Testis (tissue), 3 donors: ENCODE results near the gene CORO2B. TPM values are rescaled to one million over a fixed set of nuclear protein-coding genes. Genes with fewer than 3 reads are reported as not detected.
A peak's percentile ranks its signal among the peaks of the same experiment; 100 is the strongest.

Experiments used
- DNase-seq: peaks from one replicate; pipeline ENCODE4 v3.0.0-alpha.2; 2019
- H3K27ac ChIP-seq, 2 donors: fragments of 200-600 bp; sonication (generic); one replicate each; pipeline ENCODE4 v1.5.1; 2019
- H3K27me3 ChIP-seq: fragments of 200-600 bp; sonication (generic); one replicate; pipeline ENCODE4 v1.5.1; 2019
- H3K36me3 ChIP-seq: fragments of 200-600 bp; sonication (generic); one replicate; pipeline ENCODE4 v1.5.1; 2017; ENCODE audit warnings: low read depth; ENCODE audit errors: missing control alignments
- H3K4me1 ChIP-seq: fragments of 200-600 bp; sonication (generic); one replicate; pipeline ENCODE4 v1.5.1; 2019
- H3K4me3 ChIP-seq, 2 donors: fragments of 200-600 bp; sonication (generic); one replicate each; pipeline ENCODE4 v1.5.1; 2017 to 2019
- H3K9me3 ChIP-seq: fragments of 200-600 bp; sonication (generic); one replicate; pipeline ENCODE4 v1.5.1; 2017
- CTCF ChIP-seq, 3 experiments: fragments of 450-650 bp in 2 of 3; fragments of 200-600 bp in 1 of 3; sonication (generic) in 1 of 3; IDR thresholded peaks; one replicate each; pipeline ENCODE4 v1.5.1; 2016 to 2019; ENCODE audit warnings: antibody characterized with exemption in 3 of 3, mild to moderate bottlenecking in 2 of 3, moderate library complexity in 1 of 3
- POLR2A ChIP-seq: fragments of 450-650 bp; IDR thresholded peaks from one replicate; pipeline ENCODE4 v1.6.1; 2017; ENCODE audit warnings: antibody characterized with exemption, mild to moderate bottlenecking, moderate library complexity
- WGBS, 2 donors: methylation state at CpG; one replicate each; pipeline ENCODE4 v1.1.5; 2018; 5-methylcytosine and 5-hydroxymethylcytosine counted together
- intact Hi-C: fragments of 100-400 bp; cut with DNase I; formaldehyde crosslinking; loops from one replicate; pipeline ENCODE4 v1.15.1; 2023; ENCODE audit warnings: low total_unique reads
- polyA plus RNA-seq: library from polyadenylated mRNA; stranded (reverse); fragments of 350-450 nt; fragmentation: Illumina TruSeq; extraction: RNeasy Lipid Tissue Mini Kit (QIAGEN cat#74804); gene quantifications from one replicate; pipeline ENCODE4 v1.2.3, GENCODE V29; 2014; ENCODE audit warnings: low read depth, low replicate concordance; ENCODE audit not compliant: insufficient read depth
- total RNA-seq, 2 donors: library from RNA; depleted of rRNA; stranded (reverse); fragments of >200 nt; gene quantifications; one replicate each; pipeline ENCODE4 v1.2.3, GENCODE V29; 2016

The CORO2B gene
- total and polyA plus RNA-seq, 3 donors from 2014 or later = 1.4 to 4.3 (median 2.2) TPM

DNA sequence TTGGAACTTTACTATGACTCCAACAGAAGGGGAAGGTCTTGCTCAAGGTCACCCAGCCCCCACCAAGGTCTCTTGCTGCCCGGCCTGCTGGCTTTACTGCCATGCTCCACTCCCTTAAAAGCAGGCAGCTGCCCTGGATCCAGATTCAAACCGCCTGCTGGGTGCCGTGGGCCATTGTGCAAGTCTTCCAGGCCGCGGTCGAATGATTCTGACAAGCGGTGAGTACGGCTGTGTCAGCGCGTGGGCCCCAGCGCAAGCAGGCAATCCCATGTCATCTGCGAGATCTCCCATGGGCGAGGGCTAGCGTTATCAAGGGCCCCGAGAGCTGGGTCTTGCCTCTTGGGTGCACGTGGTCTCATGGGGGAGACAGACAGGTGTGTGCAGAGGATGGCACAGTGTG, 37.6 kb downstream of the CORO2B start:
- 73 to 94% methylated on average over 5 to 16 of the region's 16 CpGs for WGBS, 2 donors
- no peak overlapping the region for H3K4me3 ChIP-seq
- H3K4me1 ChIP-seq = peaks cover 14% of the 10 kb centered on the region
- TF ChIP-seq POLR2A = no peak
- TF ChIP-seq CTCF (IDR thresholded peaks at IDR 0.05) = no peak
- intact Hi-C loops = no loop called here
- no peaks in the 10 kb centered on the region for H3K27me3 ChIP-seq
- H3K27ac ChIP-seq = no peak overlapping the region
- H3K9me3 ChIP-seq = no peaks in the 10 kb centered on the region
- H3K36me3 ChIP-seq = no peaks in the 10 kb centered on the region
- DNase-seq = no peak

DNA sequence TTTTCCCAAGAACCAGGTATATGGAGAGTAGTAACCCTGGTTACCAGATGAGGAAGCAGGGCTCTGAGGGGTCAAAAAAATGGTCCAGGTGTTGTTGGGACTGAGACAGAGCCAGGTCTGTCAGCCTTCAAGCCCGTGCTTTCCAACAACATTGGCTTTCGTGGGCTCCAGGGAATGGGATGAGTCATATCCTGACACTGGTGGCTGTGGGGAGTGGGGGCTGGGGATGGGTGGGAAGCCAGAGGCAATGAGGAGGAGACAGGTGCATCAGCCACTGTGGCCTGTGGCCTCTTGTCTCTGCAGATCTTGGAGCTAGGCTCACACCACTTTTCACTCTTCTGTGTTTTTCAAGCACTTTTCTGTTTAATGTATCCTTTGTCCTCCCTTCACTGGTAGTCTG, 38.2 kb downstream of the CORO2B start:
- Histone ChIP-seq H3K27ac (no peak overlapping the region), H3K27me3 (no peaks in the 10 kb centered on the region), H3K9me3 (no peaks in the 10 kb centered on the region), H3K4me3 (no peak overlapping the region), H3K4me1 (peaks cover 14% of the 10 kb centered on the region), H3K36me3 (no peaks in the 10 kb centered on the region)
- TF ChIP-seq CTCF (IDR thresholded peaks at IDR 0.05) = no peak
- TF ChIP-seq POLR2A = no peak
- intact Hi-C loops = no loop called here
- 72 to 78% methylated on average over 2 of the region's 2 CpGs for WGBS, 2 donors
- DNase-seq = no peak

GRCh38 chr15:68617777-68618176, 39.0 kb downstream of the CORO2B start:
- no peak overlapping the region for H3K27ac ChIP-seq
- 100% methylated on average over 1 of the region's 1 CpG for WGBS, 2 donors
- no peak for TF ChIP-seq POLR2A
- TF ChIP-seq CTCF (IDR thresholded peaks at IDR 0.05) = no peak

DNA sequence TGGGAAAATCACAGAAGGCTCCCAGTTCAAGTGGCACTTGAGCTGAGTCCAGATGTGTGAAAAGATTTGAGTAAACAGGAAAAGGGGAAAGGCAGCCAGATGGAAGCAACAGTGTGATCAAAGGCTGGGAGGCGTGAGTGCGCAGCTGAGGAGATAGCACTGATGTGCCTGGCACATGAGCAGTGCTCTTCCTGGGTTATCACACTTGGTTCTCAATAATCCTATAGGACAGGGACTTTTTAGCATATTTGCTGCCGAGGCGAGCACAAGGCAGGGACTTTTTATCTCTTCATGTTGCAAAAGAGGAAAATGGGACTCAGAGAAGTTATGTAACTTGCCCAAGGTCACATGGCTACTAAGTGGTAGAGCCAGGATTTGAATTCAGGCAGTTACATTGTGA, 39.6 kb downstream of the CORO2B start:
- H3K9me3 ChIP-seq = no peaks in the 10 kb centered on the region
- no peak overlapping the region for H3K4me3 ChIP-seq
- peaks cover 14% of the 10 kb centered on the region for H3K4me1 ChIP-seq
- H3K36me3 ChIP-seq = no peaks in the 10 kb centered on the region
- TF ChIP-seq POLR2A (no peak), CTCF (IDR thresholded peaks at IDR 0.05) (no peak)
- 43 to 54% methylated on average over 4 of the region's 4 CpGs for WGBS, 2 donors
- H3K27ac ChIP-seq = no peak overlapping the region
- DNase-seq = peak; percentile 54
- intact Hi-C loops = no loop called here
- H3K27me3 ChIP-seq = no peaks in the 10 kb centered on the region

More at GRCh38 chr15:68617777-68618176, 39.0 kb downstream of the CORO2B start:
- no peak for DNase-seq
- no peak overlapping the region for H3K4me3 ChIP-seq
- H3K36me3 ChIP-seq = no peaks in the 10 kb centered on the region
- intact Hi-C loops = no loop called here
- H3K27me3 ChIP-seq = no peaks in the 10 kb centered on the region
- no peaks in the 10 kb centered on the region for H3K9me3 ChIP-seq
- peaks cover 14% of the 10 kb centered on the region for H3K4me1 ChIP-seq

DNA sequence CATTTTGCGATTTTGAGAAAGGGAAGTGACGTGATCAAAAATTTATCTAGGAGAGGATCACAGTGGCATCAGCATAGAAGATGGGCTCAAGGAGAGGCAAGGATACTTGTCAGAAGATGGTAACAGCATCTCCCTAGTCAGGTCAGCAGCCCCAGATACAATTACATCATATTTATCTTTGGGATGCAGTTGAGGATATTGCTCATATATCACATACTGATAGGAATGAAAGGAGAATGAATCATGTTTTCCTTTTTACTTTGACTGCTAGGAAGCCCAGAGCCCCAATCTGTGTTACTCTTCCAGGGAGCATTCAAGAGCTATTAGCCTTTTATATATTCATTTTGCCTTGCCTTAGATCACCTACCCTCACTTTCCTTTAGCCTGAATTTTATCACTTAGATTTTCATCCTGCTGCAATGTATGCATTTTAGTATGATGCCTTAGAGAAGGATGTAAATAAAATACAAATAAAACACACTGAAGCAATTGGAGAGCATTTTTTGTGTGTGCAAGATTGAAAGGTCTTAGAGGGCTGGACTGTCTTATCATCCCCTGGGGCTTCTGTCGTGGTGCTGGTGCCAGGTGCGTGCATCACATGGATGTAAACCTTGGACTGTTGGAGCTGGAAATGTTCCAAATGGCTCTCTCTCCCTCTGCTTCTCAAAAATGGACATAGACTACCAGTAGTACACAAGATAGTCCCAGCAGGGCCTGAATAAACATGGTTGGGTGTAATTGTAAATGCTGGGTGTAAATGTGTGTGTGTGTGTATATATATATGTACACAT, 40.3 kb downstream of the CORO2B start:
- no peaks in the 10 kb centered on the region for H3K36me3 ChIP-seq
- DNase-seq = no peak
- intact Hi-C loops = no loop called here
- H3K9me3 ChIP-seq = no peaks in the 10 kb centered on the region
- no peaks in the 10 kb centered on the region for H3K27me3 ChIP-seq
- H3K4me1 ChIP-seq = peaks cover 11% of the 10 kb centered on the region
- 78 to 81% methylated on average over 4 of the region's 4 CpGs for WGBS, 2 donors
- no peak overlapping the region for H3K27ac ChIP-seq
- no peak overlapping the region for H3K4me3 ChIP-seq
- TF ChIP-seq CTCF (IDR thresholded peaks at IDR 0.05) (no peak), POLR2A (no peak)
